KG1 (cell line): ENCODE results near the gene RAET1E.
A peak's percentile ranks its signal among the peaks of the same experiment; 100 is the strongest.
"Not testable (repeated sequence)": the region's sequence is repeated elsewhere in the genome, so short reads cannot be mapped to it uniquely, and the experiment has no call there.

Source experiments
- DNase-seq: peaks from one replicate; lab custom pipeline; 2025; lab: John Stamatoyannopoulos, UW

RAET1E gene, protein sequence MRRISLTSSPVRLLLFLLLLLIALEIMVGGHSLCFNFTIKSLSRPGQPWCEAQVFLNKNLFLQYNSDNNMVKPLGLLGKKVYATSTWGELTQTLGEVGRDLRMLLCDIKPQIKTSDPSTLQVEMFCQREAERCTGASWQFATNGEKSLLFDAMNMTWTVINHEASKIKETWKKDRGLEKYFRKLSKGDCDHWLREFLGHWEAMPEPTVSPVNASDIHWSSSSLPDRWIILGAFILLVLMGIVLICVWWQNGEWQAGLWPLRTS

DNA sequence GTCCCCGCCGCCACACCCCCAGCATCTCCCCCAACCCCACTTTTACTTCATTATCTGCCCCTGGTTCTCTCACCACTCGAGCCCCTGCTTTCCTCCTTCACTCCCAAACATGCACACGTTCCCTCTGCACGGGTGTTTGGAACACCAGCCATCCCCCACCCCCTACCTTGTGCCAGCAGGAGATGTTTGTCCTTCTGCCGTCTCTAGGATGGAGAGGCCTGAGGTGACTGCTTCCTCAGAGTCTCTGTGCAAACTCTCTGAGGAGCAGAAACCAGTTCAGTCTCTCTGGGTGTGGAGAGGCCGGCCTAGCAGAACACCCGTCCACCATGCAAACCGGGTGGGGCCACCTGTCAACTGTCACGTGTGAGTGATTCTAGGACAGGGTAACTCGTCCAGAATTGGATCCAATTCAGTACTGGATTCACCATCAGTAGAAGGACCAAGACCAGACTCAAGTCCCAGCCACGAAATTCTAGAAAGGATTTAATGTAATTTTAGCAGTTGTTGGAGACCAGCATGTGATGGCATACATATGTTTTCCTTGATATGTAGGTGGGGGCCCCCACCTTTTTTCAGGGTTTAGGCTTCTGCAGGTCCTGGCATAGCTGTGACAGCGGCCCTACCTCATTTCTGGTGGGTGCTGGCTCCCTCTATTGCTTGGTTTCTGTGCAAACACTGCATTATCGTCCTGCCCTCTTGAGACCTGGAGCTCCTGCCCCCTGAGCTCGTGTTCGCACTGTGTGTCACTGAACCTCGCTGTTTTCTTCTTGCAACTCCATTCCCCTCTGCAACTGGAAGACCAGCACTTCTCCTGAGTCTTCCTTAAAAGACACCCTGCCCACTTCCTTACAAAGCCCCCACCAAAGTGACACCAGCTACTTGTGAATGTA lies at the start of gene RAET1E:
Gene RAET1E (minus strand): TSS at position 259 of the 890 bp plus-strand sequence. CDS start 7,212 bp downstream, outside the sequence.
- DNase-seq = no peak

DNA sequence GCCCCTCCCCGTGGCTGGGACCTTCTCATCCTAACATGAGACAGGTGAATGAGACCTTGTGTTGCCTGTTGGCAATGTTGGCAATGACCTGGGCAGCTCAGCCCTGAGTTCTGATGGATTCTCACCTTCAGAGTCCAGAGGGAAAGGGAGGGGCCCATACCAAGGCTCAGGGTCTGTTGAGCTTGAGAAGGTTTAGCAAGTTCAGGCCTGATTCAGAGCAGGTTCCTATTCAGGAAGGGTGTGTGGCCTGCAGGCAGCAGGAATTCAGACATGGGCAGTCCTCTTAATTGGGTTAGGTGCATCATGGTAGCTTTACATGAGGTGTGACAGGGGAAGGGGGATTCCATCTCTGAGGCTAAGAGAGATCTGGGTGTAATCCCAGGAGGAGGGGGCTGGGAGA lies 49.6 kb upstream of the RAET1E start:
- not testable (repeated sequence) for DNase-seq

DNA sequence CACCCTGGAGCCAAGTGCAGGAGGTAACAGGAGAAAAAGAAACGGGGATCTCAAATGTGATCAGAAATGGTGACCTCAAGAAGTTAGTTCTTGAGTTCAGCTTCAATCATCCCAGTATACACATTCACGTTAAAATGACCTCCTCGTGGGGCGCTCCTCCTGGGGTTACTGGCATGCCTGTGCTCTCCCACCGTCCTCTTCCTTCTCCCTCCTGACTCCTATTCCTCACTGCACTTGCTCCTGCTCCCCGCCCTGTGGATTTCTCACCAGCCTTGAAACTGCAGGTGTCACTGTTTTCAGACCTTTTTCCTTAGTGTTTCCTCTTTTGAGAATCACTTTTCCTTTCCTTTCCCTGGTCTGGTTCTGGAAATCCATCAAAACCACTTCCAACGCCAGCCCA lies 48.7 kb upstream of the RAET1E start:
- not testable (repeated sequence) for DNase-seq

DNA sequence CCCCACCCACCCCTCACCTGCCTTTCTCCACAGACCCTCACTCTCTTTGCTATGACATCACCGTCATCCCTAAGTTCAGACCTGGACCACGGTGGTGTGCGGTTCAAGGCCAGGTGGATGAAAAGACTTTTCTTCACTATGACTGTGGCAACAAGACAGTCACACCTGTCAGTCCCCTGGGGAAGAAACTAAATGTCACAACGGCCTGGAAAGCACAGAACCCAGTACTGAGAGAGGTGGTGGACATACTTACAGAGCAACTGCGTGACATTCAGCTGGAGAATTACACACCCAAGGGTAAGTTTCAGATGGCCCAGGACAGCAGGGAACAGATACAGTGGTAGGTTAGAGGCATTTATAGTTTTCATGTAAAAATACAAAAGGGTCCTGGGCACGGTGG lies 47.4 kb upstream of the RAET1E start:
- DNase-seq = not testable (repeated sequence)

DNA sequence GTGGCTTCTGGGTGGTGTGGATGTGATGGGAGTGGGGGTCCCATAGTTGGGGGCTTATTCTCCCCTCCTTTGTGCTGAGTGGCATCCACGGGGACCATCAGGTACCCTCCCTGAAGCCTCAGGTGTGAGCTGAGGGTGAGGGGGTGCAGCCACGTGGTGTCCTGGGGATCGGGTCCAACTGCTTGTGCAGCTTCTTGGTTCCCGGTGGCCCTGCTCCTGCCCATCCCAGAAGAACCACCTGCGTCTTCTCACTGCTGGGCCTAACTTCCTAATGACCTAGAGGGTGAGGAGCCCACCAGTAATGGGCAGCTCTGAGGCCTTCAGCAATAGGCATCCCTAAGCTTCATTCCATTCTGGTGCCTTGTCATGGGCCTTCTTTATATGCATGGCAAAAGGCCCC lies 45.4 kb upstream of the RAET1E start:
- not testable (repeated sequence) for DNase-seq

DNA sequence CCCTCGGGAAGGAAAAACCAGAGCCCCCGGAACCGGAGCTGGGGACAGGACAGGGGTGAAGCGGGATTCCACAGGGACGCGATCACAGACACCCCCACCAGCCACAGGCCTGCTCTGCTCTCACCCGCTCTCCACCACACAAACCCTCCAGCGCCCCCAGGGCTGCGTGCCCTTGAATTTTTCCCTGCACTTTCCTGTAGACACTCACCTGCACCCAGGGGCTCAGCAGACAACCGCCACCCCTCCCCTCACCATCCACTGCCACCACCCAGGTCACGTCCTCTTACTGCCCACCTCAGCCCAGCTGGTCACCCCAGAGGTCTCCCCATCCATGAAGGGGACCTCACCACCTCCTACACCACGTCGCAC lies 44.5 kb upstream of the RAET1E start:
- DNase-seq = no peak

DNA sequence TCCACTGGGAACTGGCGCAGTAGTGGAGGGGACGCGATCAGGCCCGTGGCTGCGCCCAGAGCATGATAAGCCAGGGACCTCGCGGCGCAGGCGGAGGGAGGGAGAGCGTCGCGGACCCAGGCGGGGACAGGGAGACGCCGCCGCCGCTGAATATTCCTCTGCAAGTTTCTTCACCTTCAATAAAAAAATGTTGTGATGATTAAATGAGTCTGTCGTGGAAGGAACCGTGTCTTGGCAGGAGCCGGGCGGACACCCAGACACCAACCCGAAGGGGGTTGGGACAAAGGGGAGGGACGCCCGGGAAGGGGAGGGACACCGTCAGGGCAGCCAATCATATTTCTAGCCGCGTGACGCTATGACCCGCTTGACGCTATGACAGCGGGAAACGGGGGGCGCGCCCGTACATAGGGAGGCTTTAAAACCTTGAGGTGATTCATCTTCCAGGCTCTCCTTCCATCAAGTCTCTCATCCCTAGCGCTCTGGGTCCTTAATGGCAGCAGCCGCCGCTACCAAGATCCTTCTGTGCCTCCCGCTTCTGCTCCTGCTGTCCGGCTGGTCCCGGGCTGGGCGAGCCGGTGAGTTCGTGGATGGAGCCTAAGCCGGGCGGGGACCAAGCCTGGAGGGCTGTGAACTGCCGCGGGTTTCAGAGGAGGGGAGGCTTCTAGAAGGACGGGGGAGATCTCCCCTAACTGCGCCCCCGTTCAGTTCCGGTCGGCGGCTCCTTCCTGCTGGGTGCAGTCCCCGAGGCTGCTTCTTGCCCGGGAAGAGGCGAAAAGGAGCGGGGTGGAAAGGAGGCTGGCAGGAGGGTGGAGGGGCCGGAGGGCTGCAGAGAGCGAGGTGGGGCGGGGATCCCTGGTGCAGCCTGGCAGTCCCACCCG lies 43.9 kb upstream of the RAET1E start, which contains the start of gene ULBP2:
Gene ULBP2 (plus strand): TSS at position 432 of the 878 bp plus-strand sequence. CDS start 59 bp downstream, at position 491.
- peak; percentile 35 for DNase-seq

DNA sequence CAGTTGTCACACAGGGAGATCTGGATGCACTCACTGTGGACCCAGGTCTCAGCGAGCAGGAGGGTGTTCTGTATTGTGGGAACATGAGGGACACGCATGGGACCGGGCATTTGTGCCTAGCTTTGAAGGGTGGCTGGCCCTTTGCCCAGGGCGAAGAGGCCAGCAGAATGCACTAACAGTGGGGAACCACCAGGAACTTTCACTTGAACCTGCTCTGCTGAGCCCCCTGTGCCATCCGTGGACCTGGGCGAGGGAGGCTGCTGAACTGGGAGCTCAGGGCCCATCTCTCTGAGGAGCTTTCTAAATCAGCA lies 42.7 kb upstream of the RAET1E start:
- no peak for DNase-seq

DNA sequence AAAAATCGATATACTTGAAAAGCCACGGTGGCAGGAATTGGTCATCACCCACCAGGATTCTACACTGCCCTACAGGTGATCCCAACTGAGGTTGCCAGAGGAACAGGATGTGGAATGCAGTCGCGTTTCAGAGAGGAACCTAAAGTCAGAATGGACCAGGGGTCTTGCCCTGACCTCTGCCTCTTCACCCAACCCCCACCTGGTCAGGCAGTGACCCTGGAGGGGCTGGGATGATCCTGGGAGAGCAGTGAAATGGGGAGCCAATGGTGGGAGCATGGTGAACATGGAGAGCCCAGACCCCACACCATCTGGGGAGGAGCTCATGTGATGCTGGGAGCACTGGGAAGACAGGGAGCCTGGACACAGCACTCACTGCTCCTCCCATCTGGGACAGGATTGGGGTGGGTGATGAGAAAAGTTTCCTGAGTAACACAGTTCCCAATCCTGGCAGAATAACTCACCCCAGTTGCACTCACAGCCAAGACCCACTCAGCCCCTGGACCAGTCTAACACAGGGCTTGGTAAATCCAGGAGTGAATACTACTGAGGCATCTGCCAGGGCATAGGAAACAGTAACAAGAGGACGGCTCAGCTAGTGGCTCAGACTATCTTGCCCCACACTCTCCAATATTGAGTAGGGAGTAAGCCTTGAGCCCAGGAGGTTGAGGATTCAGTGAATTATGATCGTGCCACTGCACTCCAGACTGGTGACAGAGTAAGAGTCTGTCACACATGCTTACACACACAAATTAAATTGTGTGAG lies 42.2 kb upstream of the RAET1E start:
- no peak for DNase-seq

DNA sequence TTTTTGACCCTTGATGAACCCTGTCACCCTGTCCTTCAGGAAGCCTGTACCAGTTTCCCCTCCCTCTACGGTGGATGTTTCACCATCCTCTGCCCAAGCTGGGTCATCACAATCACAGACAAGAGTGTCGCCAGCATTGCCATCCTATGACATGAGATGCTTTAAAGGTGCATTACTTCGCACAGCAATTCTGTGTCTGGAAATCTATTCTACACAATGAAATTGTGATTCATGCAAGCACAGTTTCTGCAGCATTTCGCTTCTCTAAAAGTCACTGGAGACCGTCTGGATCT lies 41.4 kb upstream of the RAET1E start:
- no peak for DNase-seq

DNA sequence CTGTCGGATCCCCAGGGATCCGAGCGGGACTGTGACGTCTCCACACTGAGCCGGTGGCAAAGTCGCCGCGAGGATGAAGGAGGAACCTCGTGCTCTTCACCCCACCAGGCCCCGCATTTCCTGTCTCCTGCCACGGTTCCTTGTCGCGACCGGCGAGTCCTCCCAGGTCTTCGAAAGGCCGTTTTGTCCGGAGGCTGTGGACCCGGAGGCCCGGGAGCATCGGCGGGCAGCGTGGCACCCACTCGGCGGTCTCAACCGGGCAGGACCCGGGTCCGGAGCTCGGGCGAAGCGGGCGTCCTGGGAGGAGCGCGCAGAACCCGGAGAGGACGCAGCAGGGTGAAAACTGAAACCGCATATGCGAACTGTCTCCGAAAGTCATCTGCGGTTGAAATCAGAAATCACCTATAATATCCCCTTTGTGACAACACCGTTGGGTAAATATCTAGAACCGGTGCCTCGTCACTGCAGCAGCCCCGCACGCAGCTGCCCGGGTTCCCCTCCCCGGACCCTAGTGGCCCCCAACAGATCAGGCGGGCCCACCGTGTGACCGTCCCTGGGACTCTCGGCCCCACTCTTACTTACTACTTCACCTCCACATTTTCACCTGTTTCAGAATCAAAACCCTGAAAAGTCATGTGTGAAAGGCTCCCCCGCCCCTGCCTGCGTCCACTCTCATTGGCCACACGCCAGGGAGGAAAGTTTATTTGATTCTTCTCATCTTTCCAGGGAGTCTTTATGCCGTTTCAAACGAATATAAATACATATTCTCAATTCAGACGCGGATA lies 40.9 kb upstream of the RAET1E start:
- DNase-seq = no peak

DNA sequence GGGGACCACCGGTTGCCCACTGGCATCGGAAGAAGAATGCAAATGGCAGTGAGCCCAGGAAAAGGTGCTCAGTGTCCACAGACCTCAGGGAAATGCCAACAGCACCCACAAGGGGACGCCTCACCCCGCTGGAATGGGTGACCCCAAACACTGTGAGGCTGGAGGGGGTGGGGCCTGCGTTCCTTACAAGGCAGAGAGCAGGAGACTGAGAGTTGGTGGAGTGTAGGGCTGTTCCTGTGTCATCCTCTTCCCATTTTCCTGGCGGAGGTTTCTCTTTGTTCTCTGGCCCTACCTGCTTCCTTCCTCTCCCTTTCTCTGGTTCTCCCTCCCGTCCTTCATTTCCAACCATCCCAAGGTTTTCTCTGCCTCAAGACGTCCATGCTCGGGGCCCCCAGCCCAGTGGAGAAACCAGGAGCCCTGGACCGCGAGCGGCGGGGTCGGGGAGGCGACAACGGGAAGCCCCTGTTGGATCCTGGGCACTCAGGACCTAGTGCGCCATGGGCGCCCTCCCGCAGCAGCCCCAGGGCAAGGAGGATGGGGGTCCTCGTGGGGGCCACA lies 40.2 kb upstream of the RAET1E start:
- DNase-seq = not testable (repeated sequence)

DNA sequence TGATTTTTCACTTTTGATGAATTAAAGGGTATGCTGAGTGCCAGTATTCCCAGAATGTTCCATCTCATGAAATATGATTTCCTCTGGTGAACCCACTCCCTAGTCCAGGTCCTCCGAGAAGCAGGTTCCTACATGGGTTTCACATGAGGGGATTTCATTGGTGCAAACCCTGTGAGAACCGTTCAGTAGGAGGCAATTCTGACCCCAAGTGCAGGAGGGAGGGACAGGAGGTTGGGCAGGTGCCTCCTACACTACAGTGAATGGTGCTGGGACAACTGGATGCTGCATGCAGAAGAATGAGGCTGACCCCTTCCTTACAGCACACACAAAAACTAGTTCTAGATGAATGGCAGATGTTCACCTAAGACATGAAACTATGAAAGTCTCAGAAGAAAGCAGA lies 38.8 kb upstream of the RAET1E start:
- no peak for DNase-seq

DNA sequence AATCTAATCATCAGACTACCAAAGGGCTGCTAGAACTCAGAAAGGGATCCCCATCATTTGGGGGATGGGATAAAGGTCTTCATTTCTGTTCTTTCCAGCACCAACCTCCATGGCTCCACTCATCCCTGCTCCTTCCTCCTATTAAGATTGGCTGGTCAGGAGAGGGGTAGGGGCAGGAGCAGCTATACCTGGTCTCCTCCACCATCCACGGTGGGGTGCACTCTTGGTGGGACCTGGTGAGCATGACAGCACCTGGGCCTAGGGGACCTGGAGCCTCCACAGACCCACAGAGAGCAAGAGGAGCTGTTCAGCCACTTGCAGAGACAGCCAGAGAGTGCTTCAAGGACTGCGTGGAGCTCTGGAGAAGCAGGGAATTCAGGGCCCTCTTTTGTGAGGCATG lies 37.8 kb upstream of the RAET1E start:
- DNase-seq = no peak

DNA sequence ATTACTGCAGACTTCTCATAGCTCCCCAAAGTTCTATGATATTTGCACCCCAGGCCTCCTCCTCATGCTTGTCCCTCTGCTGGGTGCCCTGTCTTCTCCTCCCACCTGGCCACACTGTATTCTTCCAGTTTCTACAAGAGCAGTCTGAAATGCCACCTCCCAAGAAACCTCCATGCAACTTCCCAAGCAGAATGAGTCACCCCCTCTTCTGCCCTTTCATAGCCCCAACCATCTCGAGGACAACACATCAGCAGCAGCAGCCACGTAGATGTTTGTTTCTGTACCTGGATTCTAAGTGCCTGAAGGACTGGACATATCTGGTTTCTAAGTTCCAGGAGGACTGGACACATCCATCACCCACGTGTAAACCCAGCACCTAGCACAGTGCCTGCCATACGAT lies 37.3 kb upstream of the RAET1E start:
- no peak for DNase-seq

DNA sequence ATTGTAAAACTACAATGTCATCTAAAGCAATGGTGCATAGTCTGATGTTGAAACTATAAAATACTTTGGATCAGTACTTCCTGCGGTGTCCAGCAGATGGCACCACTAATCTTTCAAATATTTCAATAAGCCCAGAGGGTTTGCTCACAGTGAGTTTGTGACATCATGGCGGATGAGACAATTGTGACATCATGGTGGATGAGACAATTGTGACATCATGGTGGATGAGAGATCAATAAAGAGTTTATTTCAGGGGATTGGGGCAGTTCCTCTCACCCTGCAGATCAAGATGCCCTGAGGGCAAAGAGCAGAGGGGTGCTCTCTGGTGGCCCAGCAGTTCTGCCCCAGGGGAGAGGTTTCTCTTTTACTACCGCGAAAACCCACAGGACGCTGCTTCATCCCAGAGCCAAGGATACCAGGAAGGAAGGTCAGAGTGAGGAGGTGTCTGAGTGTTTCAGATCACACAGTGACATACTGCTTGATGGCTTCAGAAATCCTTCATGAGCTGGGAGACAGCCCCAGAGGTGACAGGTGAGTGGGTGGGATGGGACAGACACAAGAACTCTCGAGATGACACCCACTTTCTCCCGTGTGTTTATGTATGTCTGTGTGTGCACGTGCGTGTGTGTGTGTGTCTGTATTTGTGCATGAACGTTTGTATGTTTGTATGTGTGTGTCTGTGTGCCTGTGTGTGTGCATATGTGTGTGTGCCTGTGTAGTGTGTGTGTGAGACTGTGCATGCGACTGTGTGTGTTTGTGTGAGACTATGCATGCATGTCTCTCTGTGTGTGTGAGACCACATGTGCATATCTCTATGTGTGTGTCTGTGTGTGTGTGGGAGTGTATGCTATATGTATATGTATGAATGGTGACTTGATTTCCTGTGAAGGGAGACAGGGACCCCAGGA lies 36.6 kb upstream of the RAET1E start:
- DNase-seq = peak; percentile 47

DNA sequence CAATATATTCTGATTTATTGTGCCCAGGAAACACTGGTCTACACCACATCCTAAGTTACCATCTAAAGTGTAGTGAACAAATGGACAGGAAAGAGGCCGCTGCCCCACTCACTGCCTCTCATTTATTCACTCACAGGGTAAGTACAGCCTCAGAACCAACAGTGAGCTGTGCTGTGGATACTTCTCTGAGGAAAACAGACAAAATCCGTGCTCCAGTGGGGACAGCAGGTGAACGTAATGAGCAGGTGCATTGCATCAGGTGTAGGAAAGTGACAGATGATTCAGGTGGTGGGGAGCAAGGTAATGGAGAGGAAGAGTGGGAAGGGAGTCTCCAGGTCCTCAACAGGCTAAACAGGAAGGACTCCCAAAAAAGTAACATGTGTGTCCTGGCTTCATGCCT lies 35.5 kb upstream of the RAET1E start:
- DNase-seq = no peak

DNA sequence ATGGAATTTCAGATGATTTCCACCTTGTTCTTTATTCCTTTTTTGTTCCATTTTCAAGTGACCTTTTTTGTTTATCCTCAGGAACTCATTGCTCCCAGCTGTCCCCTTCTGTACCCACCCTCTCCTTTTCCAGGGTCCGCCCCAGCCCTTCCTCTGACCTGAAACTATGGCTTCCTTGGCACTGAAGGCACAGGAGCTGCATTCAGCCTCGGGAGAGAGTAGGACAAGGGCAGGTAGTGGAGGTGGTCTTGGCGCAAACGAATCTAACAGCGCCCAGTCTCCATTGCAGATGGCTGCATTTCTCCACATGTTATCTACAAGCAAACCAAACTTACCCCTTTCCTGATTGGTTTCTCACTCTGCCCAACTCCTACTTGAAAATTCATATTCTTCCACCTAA lies 35.1 kb upstream of the RAET1E start:
- DNase-seq = no peak

DNA sequence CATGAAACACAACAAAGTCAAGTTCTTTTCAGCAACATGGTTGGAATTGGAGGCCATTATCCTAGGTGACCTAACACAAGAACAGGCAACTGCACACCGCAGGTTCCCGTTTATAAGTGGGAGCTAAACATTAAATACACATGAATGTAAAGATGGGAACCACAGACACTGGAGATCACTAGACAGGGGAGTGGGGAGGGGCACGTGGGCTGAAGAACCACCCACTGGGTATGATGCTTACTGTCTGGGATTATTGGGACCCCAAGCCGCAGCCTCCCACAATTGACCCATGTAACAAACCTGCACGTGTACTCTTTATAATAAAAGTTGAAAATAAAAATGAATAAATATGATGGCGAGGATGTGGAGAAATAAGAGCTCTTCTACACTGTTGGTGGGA lies 33.6 kb upstream of the RAET1E start:
- DNase-seq = no peak

DNA sequence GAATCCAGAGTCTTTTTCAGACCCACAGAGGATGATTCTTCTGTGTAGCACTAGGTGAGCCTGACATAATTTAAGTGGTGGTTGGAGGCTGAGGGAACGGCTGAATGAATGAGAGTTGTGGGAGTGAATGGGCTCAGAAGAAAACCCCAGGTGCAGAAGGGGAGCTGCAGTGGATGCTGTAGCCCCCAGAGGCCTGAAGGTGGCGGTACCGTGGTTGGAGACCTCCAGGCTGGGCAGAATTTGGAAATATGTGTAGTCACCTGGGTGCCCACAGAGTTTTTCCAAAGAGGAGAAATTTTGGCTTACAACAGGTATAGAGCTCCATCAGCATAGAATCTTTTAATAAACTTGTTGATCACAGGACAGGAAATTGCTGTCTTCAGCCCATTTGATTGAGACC lies 31.5 kb upstream of the RAET1E start:
- DNase-seq = no peak
